Stimulated activated CD4-positive, alpha-beta T cell treated with anti-CD3 and anti-CD28 coated beads, TNF-alpha, amount 100 ng/mL, for 24 hours (primary cell): Measurements from ENCODE around the gene ACOX2.

ENCODE experiments used
- DNase-seq, 3 experiments: peaks; one replicate each; pipeline ENCODE4 v3.0.0-alpha.2; 2020; ENCODE audit warnings: low read depth in 3 of 3

ACOX2 gene

GRCh38 chr3:58536501-58537411 is at the start of gene ACOX2:
Gene ACOX2, minus strand, starts transcription at chr3:58537190. Its CDS starts 2,084 bp downstream, at chr3:58535106.
- DNase-seq: no peak

GRCh38 chr3:58585994-58586393 is 49.0 kb upstream of the ACOX2 start:
- no peak for DNase-seq

- peak; percentile 13 to 56 (median 28) for DNase-seq
Measured at GRCh38 chr3:58585005-58585786, 48.2 kb upstream of the ACOX2 start.

- no peak for DNase-seq
Measured at GRCh38 chr3:58584690-58585004, 47.7 kb upstream of the ACOX2 start.

GRCh38 chr3:58581328-58582091 is 44.5 kb upstream of the ACOX2 start:
- no peak for DNase-seq

- no peak for DNase-seq
Measured at GRCh38 chr3:58580826-58581327, 43.9 kb upstream of the ACOX2 start.

GRCh38 chr3:58578873-58579272 is 41.9 kb upstream of the ACOX2 start:
- no peak for DNase-seq

- no peak for DNase-seq
Measured at GRCh38 chr3:58577269-58577821, 40.4 kb upstream of the ACOX2 start, which contains the start of gene FAM107A. Gene FAM107A, minus strand, starts transcription at chr3:58577391. Its CDS starts 7,531 bp downstream, at chr3:58569860.

- no peak for DNase-seq
Measured at GRCh38 chr3:58576716-58577115, 39.7 kb upstream of the ACOX2 start.

GRCh38 chr3:58575971-58576652 is 39.1 kb upstream of the ACOX2 start:
- no peak for DNase-seq

GRCh38 chr3:58574682-58575081 is 37.7 kb upstream of the ACOX2 start:
- no peak for DNase-seq

- no peak for DNase-seq
Measured at GRCh38 chr3:58574106-58574505, 37.1 kb upstream of the ACOX2 start.

GRCh38 chr3:58573640-58574039 is 36.6 kb upstream of the ACOX2 start:
- DNase-seq: no peak

- DNase-seq: no peak
Measured at GRCh38 chr3:58572634-58573230, 35.7 kb upstream of the ACOX2 start.

- DNase-seq: no peak
Measured at GRCh38 chr3:58572013-58572633, 35.1 kb upstream of the ACOX2 start.

- no peak for DNase-seq
Measured at GRCh38 chr3:58570851-58571250, 33.9 kb upstream of the ACOX2 start.

GRCh38 chr3:58569287-58570001 is 32.5 kb upstream of the ACOX2 start:
- no peak for DNase-seq

- peak; percentile 58 to 75 (median 60) for DNase-seq
Measured at GRCh38 chr3:58568572-58569286, 31.7 kb upstream of the ACOX2 start.

- DNase-seq: no peak
Measured at GRCh38 chr3:58567251-58567515, 30.2 kb upstream of the ACOX2 start.
